ENCODE results near the gene ZNF771. TPM values are rescaled to one million over a fixed set of nuclear protein-coding genes. Genes with fewer than 3 reads are reported as not detected.

ZNF771 gene
- total RNA-seq, 4 donors from 2014 or later: 8.2 to 18.6 (median 14.2) TPM

DNA sequence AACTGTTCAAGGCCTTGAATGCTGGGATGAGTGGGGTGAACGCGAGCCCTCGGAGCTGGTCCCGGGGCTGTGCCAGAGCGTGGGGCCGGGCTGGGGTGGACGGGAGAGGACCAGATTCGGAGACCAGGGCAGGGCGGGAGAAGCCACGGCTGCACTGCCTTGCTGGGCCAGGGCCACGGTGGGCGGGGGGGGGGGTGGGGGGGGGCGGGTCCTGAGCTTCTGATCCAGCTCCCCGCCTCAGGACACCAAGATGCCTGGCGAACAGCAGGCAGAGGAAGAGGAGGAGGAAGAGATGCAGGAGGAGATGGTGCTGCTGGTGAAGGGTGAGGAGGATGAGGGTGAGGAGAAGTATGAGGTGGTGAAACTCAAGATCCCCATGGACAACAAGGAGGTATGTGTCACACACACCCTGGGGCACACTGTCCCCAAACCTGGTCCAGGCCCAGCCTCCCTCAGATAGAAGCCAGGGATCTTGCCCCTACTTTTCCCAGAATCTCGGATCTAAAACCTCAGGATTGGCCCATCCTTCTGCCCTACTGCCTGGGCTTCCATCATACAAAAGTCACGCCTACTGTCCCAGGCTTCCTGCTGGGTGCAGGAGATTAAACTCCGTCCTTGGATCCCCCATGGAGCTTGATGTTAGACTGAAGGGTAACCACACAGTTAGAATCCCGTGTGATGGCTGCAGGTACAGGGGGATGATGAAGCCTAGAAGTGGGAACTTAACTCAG, 563 bp downstream of the ZNF771 start:
- TF ChIP-seq, protein P1, sequence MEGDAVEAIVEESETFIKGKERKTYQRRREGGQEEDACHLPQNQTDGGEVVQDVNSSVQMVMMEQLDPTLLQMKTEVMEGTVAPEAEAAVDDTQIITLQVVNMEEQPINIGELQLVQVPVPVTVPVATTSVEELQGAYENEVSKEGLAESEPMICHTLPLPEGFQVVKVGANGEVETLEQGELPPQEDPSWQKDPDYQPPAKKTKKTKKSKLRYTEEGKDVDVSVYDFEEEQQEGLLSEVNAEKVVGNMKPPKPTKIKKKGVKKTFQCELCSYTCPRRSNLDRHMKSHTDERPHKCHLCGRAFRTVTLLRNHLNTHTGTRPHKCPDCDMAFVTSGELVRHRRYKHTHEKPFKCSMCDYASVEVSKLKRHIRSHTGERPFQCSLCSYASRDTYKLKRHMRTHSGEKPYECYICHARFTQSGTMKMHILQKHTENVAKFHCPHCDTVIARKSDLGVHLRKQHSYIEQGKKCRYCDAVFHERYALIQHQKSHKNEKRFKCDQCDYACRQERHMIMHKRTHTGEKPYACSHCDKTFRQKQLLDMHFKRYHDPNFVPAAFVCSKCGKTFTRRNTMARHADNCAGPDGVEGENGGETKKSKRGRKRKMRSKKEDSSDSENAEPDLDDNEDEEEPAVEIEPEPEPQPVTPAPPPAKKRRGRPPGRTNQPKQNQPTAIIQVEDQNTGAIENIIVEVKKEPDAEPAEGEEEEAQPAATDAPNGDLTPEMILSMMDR (IDR thresholded peaks at IDR 0.05; ENCODE audit: low read depth): no peak

DNA sequence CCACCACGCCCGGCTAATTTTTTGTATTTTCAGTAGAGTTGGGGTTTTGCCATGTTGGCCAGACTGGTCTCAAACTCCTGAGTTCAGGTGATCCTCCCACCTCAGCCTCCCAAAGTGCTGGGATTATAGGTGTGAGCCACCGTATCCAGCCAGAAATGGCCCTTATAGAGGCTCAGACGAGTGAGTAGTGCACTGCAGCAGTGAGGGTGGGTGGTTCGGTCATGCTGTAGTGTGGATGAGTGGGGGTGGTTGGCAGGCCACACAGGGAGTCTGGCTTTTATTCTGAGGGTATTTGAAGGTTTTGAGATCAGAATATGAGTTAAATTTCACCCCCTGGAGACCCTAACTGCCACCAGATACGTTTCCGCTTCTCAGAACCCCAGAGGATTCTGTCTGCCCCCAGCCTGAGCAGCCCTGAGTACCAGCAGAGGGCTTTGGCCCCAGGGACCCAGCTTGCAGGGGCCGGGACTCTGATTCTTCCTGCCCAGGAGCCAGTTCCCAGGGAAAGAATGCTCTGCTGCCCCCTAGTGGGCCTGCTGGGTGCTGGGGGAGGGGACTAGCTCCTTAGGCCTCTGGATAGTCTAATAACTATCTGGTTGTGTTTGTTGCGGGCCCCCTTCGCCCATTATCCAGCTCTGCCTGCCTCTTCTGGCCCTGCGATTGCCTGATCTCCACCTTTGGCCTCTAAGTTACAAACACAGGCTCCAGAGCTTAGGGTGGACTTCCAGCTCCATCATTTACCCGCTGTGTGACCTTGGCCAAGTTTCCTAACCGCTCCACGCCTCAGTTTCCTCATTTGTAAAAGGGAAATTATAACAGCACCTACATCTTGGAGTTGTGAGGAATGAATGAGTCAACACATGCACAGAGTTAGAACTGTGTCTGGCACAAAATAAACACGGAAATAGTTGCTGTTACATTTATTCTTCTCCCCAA, 2.0 kb downstream of the ZNF771 start:
- TF ChIP-seq, protein P1 (IDR thresholded peaks at IDR 0.05; ENCODE audit: low read depth): no peak

DNA sequence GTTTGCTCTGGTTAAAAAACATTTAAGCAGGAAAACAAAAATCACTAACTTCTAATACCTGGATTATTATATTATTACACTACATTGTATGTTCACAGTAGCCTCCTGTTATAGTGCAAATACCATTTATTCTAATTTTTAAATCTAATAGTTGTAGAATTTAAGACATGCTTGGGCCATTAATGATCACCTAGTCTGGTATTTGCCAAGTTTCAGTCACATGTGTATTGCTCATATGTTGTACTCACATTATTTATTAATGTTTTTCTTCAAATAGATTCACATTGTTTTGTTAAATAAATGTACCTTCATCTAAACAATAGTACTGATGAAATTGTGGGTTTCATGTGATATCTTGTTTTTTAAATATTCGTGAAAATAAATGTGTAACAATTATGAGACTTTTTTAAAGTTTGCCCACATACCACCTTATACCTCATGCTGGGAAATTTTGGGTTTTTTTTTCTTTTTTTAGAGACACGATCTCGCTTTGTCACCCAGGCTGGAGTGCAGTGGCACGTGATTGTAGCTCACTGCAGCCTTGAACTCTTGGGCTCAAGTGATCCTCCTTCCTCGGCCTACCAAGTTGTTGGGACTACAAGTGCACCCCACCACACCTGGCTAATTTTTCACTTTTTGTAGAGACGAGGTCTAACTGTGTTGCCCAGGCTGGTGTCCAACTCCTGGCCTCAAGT, 5.9 kb downstream of the ZNF771 start:
- TF ChIP-seq, protein P1 (IDR thresholded peaks at IDR 0.05; ENCODE audit: low read depth): no peak

DNA sequence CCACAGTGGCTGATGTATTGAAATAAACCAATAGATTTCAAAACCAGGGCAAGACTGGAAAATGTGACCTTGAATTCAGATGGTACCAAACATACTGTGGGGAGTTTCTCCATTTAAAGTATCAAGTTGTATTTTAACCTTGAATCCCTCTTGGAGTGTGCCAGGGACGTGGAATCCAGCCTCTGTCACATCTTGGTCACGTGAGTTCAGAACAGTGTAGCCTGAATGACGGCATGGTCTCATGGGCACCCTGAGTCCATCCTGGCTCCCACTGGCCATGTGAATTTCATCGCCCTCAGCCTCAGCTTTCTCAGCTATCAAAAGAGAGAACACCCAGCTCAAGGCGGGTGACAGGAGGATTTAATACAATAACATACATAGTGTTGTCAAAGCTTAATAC, 6.8 kb downstream of the ZNF771 start:
- TF ChIP-seq, protein P1 (IDR thresholded peaks at IDR 0.05; ENCODE audit: low read depth): no peak

DNA sequence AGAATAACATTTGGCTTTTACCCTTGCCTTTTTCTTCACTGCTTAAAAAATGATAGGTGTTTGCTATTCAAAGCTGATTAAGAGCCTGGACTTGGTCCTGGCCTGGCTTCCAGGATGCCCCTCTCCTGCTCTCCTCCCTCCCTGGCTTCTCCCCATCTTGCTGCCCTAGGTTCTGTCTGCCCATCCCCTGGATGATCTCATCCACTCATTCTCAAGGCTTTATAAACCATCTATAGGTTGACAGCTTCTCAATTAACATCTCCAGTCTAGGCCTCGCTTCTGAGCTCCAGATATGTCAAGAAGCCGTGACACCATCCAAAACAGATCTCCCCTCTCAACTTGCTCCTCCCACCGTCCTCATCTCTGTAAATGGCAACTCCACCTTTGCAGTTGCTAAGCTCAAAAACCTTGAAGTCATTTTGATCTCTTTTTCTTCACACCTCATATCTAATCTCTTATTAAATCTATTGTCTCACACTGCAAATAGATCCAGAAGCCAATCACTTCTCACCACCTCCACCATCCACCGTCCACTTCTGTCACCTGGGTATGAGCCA, 8.7 kb downstream of the ZNF771 start:
- TF ChIP-seq, protein P1 (IDR thresholded peaks at IDR 0.05; ENCODE audit: low read depth): no peak

DNA sequence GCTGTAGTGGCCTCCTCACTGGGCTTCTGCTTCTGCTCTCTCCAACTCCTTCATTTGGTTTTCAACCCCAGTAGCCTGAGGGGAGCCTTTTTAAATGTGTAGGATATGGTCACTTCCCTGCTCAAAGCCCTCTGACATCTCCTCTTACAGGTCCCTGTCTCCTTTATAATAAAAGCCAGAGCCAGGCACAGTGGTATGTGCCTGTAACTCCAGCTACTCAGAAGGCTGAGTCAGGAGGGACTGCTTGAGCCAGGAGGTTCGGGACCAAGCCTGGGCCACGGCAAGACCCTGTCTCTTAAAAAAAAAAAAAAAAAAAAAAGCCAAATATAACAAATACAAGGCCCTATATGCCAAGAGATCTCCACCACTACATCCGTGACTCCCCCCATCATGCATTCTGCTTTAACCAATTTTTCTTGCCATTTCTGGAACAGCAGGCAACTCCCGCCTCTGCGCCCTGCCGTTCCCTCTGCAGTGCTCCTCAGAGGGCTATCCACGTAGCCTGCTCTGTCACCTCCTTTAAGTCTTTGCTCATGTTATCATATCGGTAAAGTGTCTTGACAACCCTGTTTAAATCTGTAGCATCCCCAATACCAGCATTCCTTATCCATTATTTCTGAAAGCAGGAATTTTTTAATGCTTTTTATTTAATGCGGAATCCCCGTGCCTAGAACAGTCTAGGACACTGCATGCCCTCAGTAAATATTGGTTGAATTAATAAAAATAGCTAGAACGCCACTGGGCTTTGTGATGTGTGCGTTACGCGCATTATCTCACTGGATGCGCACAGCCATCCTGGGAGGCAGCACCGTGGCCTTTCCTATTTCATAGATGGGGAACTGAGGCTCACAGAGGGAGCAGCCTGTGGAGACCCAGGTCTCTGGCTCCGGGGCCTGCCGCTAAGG, 9.5 kb downstream of the ZNF771 start:
- TF ChIP-seq, protein P1 (IDR thresholded peaks at IDR 0.05; ENCODE audit: low read depth): no peak

All from subcutaneous adipose tissue (tissue), 4 donors.